Fibroblast of skin of right biceps (primary cell): ENCODE data around the gene KRT1.

Experiments
- DNase-seq: peaks from one replicate; pipeline ENCODE4 v3.0.0-alpha.2; 2013

Gene KRT1

GRCh38 chr12:52698651-52699340, 18.6 kb upstream of the KRT1 start:
- no peak for DNase-seq

GRCh38 chr12:52697058-52697582, 16.9 kb upstream of the KRT1 start:
- DNase-seq, result no peak

- no peak for DNase-seq
Observed at GRCh38 chr12:52696588-52696987, 16.4 kb upstream of the KRT1 start.

- DNase-seq, result no peak
Observed at GRCh38 chr12:52695039-52695438, 14.8 kb upstream of the KRT1 start.

- DNase-seq, result no peak
Observed at GRCh38 chr12:52694151-52694550, 13.9 kb upstream of the KRT1 start.

GRCh38 chr12:52693261-52693660, 13.1 kb upstream of the KRT1 start:
- no peak for DNase-seq

- DNase-seq, result no peak
Observed at GRCh38 chr12:52692254-52692653, 12.0 kb upstream of the KRT1 start.

GRCh38 chr12:52691841-52692150, 11.6 kb upstream of the KRT1 start:
- no peak for DNase-seq

- DNase-seq, result no peak
Observed at GRCh38 chr12:52691076-52691840, 11.1 kb upstream of the KRT1 start.

GRCh38 chr12:52690351-52691075, 10.3 kb upstream of the KRT1 start:
- no peak for DNase-seq

GRCh38 chr12:52689936-52690335, 9.7 kb upstream of the KRT1 start:
- no peak for DNase-seq

GRCh38 chr12:52689239-52689638, 9.0 kb upstream of the KRT1 start:
- DNase-seq, result no peak

GRCh38 chr12:52688481-52688880, 8.3 kb upstream of the KRT1 start:
- no peak for DNase-seq

- DNase-seq, result no peak
Observed at GRCh38 chr12:52687497-52688385, 7.5 kb upstream of the KRT1 start.

GRCh38 chr12:52686756-52687487, 6.7 kb upstream of the KRT1 start:
- no peak for DNase-seq

- no peak for DNase-seq
Observed at GRCh38 chr12:52686063-52686462, 5.9 kb upstream of the KRT1 start.

- no peak for DNase-seq
Observed at GRCh38 chr12:52685406-52685890, 5.2 kb upstream of the KRT1 start.

GRCh38 chr12:52684431-52684830, 4.2 kb upstream of the KRT1 start:
- no peak for DNase-seq

- no peak for DNase-seq
Observed at GRCh38 chr12:52683575-52684300, 3.5 kb upstream of the KRT1 start.

GRCh38 chr12:52682938-52683574, 2.8 kb upstream of the KRT1 start:
- no peak for DNase-seq

- DNase-seq, result no peak
Observed at GRCh38 chr12:52682381-52682660, 2.1 kb upstream of the KRT1 start.
